Measurements from ENCODE around the gene MAP3K3.

MAP3K3 gene

GRCh38 chr17:63741408-63742173, 119.4 kb downstream of the MAP3K3 start, which contains the start of gene STRADA (continued):
- no peak for TF ChIP-seq ZNF623 (tag by site-specific recombination; IDR thresholded peaks at IDR 0.05)
- no peak for TF ChIP-seq ZNF433 (tag by site-specific recombination; IDR thresholded peaks at IDR 0.05; ENCODE audit: low read depth)
- TF ChIP-seq TSHZ1 (tag by site-specific recombination; IDR thresholded peaks at IDR 0.05; ENCODE audit: borderline replicate concordance), result no peak
- TF ChIP-seq ZNF10 (tag by site-specific recombination; IDR thresholded peaks at IDR 0.05), result no peak
- TF ChIP-seq ZNF600 (tag by site-specific recombination; IDR thresholded peaks at IDR 0.05), result peak; percentile 96
- TF ChIP-seq ZNF266 (tag by site-specific recombination; IDR thresholded peaks at IDR 0.05; ENCODE audit: low read depth), result no peak
- 0 out of 2 replicates have a peak, but pooled peaks have one; percentile 7 for TF ChIP-seq ZNF449 (tag by site-specific recombination; IDR thresholded peaks at IDR 0.05)
- TF ChIP-seq REPIN1 (tag by site-specific recombination; IDR thresholded peaks at IDR 0.05; ENCODE audit: low read depth), result peak; percentile 93; the same call in 1 of the 2 replicates
- no peak for TF ChIP-seq ZNF544 (tag by site-specific recombination; IDR thresholded peaks at IDR 0.05)
- 0 out of 2 replicates have a peak, but pooled peaks have one; percentile 22 for TF ChIP-seq HOXC10 (CRISPR knock-in tag; IDR thresholded peaks at IDR 0.05)
- TF ChIP-seq PRDM6 (tag by site-specific recombination; IDR thresholded peaks at IDR 0.05), result peak; percentile 23; the same call in 1 of the 2 replicates
- no peak for TF ChIP-seq ZNF16 (tag by site-specific recombination; IDR thresholded peaks at IDR 0.05; ENCODE audit: low read depth)
- peak; percentile 62; the same call in 1 of the 2 replicates for TF ChIP-seq ZFP69B (tag by site-specific recombination; IDR thresholded peaks at IDR 0.05)
- TF ChIP-seq OSR2 (tag by site-specific recombination; IDR thresholded peaks at IDR 0.05), result peak; percentile 39
- no peak for TF ChIP-seq ZNF26 (tag by site-specific recombination; IDR thresholded peaks at IDR 0.05)
- peak; percentile 50; the same call in 1 of the 2 replicates for TF ChIP-seq ZSCAN23 (tag by site-specific recombination; IDR thresholded peaks at IDR 0.05)
- no peak for TF ChIP-seq GLI2 (tag by site-specific recombination; IDR thresholded peaks at IDR 0.05; ENCODE audit: borderline replicate concordance, low read depth)
- no peak; the same call in 1 of the 2 replicates for TF ChIP-seq ZBTB6 (tag by site-specific recombination; IDR thresholded peaks at IDR 0.05)
- TF ChIP-seq ZNF549 (tag by site-specific recombination; IDR thresholded peaks at IDR 0.05), result no peak
- peak; percentile 69 for TF ChIP-seq ZNF423 (tag by site-specific recombination; IDR thresholded peaks at IDR 0.05)
- TF ChIP-seq SCRT2 (tag by site-specific recombination; IDR thresholded peaks at IDR 0.05), result peak; percentile 98
- no peak for TF ChIP-seq ZNF132 (tag by site-specific recombination; IDR thresholded peaks at IDR 0.05; ENCODE audit: borderline replicate concordance)
- TF ChIP-seq ZNF660 (tag by site-specific recombination; IDR thresholded peaks at IDR 0.05), result peak; percentile 79
- TF ChIP-seq INSM2 (tag by site-specific recombination; IDR thresholded peaks at IDR 0.05), result no peak
- peak; percentile 74 for TF ChIP-seq ZBTB17 (tag by site-specific recombination; IDR thresholded peaks at IDR 0.05)
- 0 out of 2 replicates have a peak, but pooled peaks have one; percentile 19 for TF ChIP-seq FEZF1 (tag by site-specific recombination; IDR thresholded peaks at IDR 0.05)
- TF ChIP-seq ZNF146 (tag by site-specific recombination; IDR thresholded peaks at IDR 0.05), result peak; percentile 34; the same call in 1 of the 2 replicates
- TF ChIP-seq GLIS1 (tag by site-specific recombination; IDR thresholded peaks at IDR 0.05), result peak; percentile 69
- no peak for TF ChIP-seq ZNF426 (tag by site-specific recombination; IDR thresholded peaks at IDR 0.05)

Measured in HEK293 (cell line).